Muscle of arm (tissue), 12 donors: ENCODE results near the gene MAGI1. TPM values are rescaled to one million over a fixed set of nuclear protein-coding genes. Genes with fewer than 3 reads are reported as not detected.
"Not testable (repeated sequence)": the region's sequence is repeated elsewhere in the genome, so short reads cannot be mapped to it uniquely, and the experiment has no call there.

Source experiments
- DNase-seq: peaks from one replicate; pipeline ENCODE4 v3.0.0-alpha.2; 2013
- polyA plus RNA-seq, 12 donors: library from polyadenylated mRNA; unstranded; fragments of 120-200 nt; gene quantifications; one replicate each; pipeline ENCODE4 v1.2.1, GENCODE V29; 2013; ENCODE audit not compliant: insufficient read length in 12 of 12

MAGI1 gene
- polyA plus RNA-seq, 12 donors: 10.7 to 34.9 (median 14.0) TPM; not detected in 1

DNA sequence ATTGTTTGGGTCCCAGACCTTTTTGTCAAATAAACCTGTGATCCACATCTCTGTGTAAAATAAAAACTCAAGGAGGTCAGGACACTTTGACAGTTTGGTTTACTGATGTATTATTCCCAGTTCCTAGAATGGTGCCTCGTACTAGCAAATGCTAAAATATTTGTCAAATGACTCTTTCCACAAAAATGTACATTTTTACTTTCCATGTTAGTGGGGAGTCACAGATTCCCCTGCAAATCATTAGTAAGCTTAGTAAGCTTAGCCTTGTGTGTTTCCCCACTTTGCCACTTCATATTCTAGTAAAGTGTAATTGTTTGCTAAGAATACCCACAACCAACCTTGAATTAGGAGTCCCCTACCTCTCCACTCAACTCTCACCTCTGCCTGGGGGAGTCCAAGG is 2.4 kb upstream of the MAGI1 start:
- no peak for DNase-seq

GRCh38 chr3:66039590-66039887 is 821 bp upstream of the MAGI1 start:
- DNase-seq: no peak

DNA sequence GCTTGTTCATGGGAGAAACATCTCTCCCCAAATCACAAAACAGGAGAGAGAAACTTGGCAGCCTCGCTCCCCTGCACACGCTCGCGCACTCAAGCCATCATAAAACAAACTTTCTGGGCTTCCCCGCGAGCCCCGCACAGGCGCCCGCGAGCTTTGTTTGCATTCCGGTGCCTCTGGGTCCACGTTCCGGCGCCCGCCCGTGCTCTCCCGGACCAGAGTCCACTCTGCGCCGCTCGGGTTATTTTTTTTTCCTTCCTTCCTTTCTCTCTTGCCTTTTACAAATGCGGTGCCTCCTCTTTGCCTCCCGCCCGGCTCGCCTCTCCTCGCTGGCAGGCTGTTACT is 363 bp downstream of the MAGI1 start:
- no peak for DNase-seq

DNA sequence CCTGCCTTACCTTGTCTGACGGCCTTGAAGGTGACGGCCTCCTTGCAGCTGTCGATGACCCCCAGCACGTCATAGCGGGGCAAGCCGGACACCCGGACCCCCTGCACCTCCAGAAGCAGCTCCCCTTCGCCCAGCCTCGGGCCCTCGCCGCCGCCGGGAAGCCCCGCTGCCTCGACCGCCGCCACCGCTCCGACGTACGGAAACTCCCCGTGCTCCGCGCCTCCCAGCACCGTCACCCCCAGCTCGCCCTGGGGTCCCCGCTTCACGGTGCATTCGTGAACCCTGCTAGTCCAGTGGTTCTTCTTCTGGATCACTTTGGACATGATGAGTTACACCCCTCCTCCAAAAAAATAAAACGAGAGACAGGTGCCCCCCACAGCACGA is 740 bp downstream of the MAGI1 start:
- no peak for DNase-seq

- DNase-seq: no peak
Observed at GRCh38 chr3:66037330-66037985, 1.3 kb downstream of the MAGI1 start.

DNA sequence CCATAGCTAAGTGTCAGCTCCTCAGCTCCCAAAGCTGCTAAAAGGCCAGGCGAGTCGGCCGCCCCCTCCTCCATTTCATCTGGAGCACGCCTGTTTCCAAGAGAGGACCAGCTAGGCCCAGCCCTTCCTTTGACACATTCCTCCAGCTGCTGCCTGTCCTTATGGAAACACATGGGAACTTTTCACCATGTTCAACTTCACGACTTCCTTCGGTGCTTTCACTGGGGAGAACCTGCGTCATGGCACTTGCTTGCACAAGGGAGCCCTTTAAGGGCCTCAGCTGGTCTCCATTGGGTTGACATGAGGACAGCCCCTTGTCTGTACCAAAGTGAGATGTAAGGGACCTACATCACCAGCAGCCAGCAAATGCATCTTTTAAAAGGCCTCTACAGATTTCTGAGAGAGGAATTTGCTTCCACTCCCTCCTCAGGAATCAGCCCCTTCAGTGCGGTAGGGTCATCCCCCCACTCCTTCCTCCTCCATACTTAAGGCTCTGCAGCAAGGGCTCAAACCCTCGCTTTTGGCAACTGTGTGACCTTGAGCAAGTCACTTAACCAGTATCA is 2.1 kb downstream of the MAGI1 start:
- DNase-seq: no peak

DNA sequence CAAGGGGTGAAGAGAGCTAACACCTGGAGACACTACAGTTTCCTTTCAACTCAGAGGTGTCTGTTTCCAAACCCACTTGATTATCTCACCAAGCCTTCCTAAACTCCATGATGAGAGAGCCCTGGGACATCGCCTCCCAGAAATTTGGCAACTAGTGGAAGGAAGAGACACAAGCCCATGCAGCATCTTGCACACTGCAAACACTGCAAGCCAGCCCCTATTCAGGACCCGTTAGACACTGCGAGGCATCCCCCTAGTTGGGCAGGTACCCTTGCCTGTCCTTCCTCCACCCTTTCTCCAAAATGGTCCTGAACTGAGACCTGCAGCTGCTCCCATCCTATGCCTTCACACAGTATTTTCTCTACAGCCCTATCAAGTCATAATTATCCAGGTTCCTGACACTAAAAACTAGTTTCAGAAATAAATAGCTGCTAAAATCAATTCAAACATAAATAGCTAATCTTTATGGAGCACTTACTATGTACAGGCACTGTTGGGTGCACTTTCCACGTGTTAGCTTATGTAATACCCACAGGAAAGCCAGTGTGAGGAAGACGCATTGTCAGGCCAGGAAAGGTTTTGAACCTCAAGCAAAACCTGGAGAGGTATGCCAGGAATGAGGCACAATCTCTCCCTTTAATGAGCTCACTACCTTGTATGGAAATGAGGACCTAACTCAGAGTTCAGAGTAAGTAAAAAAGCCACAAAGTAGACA is 2.8 kb downstream of the MAGI1 start:
- DNase-seq: no peak

DNA sequence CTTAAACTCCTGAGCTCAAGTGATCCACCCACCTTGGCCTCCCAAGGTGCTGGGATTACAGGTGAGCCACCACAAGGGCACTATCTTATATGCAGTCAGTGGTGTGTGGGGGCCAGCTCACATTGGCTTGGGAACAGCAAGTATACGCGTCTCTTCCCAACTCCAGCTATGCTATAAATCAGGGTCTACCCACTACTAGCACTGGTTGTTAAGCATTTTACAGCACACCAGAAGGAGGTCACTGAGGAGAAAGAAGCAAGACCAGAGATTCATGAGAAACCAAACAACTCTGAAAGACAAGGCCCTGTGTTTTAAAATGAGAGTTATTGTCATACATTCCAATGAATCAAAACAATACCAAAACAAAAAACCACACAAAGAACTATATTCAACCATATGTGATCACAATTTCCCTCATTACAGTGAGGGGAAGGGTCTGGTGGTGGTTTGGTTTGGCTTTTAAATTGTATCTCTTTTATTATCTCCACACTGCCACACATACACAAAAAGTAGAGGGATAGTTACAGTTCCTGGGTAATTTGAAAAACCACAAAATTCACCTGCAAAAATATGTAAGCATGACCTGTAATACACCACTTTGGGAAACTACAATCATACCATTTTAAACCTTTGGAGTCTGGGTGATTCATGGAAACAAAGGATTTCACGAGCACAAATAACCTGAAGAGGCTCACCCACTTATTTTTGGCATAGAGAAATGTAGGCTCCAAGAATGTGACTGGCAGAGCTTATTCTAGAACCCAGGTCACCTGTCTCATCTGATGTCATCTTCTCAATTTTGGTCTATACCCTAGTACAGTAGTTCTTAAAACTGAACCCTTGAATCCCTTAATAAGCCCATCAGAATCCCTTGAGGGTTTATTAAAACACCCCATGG is 5.2 kb downstream of the MAGI1 start:
- no peak for DNase-seq

DNA sequence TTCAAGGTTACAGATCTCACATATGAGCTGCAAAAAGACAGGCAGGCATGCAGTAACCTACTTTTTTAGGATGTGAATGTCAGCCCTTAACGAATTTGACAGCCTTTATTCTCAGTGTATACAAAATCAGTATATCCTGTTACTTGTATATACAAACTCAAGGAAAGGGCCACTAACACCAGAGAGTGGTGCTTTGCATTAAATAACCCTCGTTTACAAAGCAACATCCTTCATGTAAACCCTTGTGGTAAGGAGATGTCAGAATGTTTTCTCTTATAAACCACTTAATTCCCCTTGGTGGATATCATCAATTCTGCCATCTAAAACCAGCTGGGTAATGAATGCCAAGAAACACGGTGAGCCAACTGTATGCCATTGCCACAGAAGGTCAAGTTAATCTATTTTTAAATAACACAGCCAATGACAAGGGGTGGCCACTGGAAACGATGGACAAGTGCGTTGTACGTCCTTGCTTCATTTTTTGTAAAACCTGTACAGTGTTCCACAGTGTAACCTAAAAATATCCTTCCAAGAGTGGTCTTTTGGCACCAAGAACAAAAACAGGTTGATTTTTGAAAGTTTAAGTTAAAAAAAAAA is 7.5 kb downstream of the MAGI1 start:
- DNase-seq: no peak

GRCh38 chr3:66029443-66029842 is 9.3 kb downstream of the MAGI1 start:
- no peak for DNase-seq

GRCh38 chr3:66029014-66029413 is 9.7 kb downstream of the MAGI1 start:
- no peak for DNase-seq

DNA sequence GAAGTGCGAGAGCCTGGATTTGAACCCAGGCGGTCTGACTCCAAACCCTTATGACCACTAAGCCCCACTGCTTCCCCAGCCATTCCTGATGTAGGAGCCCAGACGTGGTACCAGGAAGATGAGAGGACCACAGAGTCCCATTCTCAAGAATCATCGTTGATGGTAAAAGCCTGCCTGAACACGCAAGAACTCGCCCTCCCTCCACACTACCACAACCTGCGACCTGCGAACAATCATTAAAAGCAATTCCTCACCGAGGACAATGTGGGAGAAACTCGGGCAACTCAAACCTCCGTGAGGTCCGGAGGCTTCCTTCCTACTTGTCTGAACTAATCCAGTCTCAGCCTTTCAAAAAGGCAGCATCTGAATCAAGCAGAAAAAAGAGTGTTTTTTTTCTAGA is 10.3 kb downstream of the MAGI1 start:
- no peak for DNase-seq

DNA sequence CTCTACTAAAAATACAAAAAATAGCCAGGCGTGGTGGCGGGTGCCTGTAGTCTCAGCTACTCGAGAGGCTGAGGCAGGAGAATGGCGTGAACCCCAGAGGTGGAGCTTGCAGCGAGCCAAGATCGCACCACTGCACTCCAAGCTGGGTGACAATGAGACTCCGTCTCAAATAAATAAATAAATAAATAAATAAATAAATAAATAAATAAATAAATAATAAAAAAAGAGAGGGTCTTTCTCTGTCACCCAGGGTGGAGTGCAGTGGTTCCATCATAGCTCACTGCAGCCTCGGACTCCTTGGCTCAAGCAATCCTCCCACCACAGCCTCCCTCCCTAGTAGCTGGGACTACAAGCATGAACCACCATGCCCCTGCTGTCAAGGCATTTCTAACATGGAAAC is 11.6 kb downstream of the MAGI1 start:
- not testable (repeated sequence) for DNase-seq

- no peak for DNase-seq
Observed at GRCh38 chr3:66023738-66024385, 14.9 kb downstream of the MAGI1 start.

- DNase-seq: no peak
Observed at GRCh38 chr3:66023229-66023628, 15.5 kb downstream of the MAGI1 start.

DNA sequence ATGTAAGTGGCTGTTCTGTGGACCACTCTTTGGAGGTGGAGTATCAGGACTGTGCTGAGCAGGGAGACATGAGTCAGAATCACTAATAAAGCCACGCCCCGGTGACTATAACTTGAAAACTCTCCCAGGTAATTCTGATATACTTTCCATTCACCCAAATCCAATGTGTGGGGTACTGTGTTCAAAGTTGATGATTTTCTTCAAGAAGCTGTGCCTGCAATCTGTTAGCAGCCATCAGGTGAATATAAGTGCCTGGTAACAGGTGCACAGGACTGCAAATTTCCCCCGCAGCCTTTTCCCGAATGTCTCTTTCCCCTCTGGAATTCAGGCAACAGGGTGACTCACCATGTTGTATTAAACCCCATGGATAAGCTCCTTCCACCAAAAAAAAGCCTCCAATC is 17.0 kb downstream of the MAGI1 start:
- no peak for DNase-seq

- DNase-seq: no peak
Observed at GRCh38 chr3:66019896-66020295, 18.8 kb downstream of the MAGI1 start.

- no peak for DNase-seq
Observed at GRCh38 chr3:66018057-66019033, 20.4 kb downstream of the MAGI1 start.

DNA sequence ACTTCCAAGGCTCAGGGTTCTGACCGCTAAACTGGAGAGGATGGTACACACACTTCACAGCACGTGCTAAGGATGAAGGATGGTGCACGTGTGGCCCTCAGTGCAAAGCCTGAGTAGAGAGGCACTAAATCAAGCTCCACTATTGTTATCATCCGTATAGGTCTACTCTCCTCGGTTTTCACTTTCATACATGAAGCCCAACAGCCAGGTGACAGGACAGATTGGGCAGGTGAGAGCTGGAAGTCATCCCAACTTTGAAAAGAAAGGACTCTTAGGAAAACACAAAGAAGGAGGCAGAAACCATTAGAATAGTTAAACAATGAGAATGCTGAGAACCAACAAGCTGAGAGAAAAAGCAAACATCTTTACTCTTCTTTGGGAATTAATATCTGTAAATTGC is 21.1 kb downstream of the MAGI1 start:
- DNase-seq: no peak

- no peak for DNase-seq
Observed at GRCh38 chr3:66017084-66017483, 21.6 kb downstream of the MAGI1 start.

GRCh38 chr3:66015841-66016240 is 22.9 kb downstream of the MAGI1 start:
- no peak for DNase-seq
